Epithelial cell of esophagus (primary cell): ENCODE results near the gene UIMC1.

ENCODE experiments used
- DNase-seq: peaks from one replicate; pipeline ENCODE4 v3.0.0; 2010; ENCODE audit warnings: low read depth
- H3K4me3 ChIP-seq: 2 replicates; pipeline ENCODE4 v1.5.1; 2011; ENCODE audit warnings: mild to moderate bottlenecking, low read length, control low read depth
- TF ChIP-seq, protein P1 (sequence below): IDR thresholded peaks from 2 replicates; pipeline ENCODE4 v1.5.1; 2011; ENCODE audit warnings: low read depth, mild to moderate bottlenecking, low read length, control low read depth, inconsistent platforms; ENCODE audit not compliant: insufficient read depth; ENCODE audit errors: missing control alignments

Gene UIMC1

DNA sequence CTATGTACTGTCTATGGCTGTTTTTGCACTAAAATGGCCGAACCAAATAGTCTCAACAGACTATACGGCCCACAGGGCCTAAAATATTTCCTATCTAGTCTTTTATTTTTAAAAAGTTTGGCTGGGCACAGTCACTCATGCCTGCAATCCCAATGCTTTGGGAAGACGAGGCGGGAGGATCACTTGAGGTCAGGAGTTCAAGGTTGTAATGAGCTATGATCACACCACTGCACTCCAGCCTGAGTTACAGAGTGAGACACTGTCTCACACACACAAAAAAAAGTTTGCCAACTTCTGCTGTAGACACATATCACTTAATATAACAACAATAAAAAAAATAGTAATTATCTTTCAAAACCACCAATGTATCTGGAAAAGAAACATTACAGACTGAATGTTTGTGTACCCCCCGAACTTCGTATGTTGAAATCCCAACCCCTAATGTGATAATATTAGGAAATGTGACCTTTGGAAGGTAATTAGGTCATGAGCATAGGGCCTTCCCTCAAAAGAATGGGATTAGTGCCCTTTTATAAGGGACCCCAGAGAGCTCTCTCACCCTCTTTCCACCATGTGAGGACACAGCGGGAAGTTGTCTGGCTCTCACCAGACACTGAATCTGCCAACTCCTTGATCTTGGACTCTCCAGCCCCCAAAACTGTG lies 53.9 kb downstream of the UIMC1 start:
- DNase-seq = no peak
- TF ChIP-seq, protein P1, sequence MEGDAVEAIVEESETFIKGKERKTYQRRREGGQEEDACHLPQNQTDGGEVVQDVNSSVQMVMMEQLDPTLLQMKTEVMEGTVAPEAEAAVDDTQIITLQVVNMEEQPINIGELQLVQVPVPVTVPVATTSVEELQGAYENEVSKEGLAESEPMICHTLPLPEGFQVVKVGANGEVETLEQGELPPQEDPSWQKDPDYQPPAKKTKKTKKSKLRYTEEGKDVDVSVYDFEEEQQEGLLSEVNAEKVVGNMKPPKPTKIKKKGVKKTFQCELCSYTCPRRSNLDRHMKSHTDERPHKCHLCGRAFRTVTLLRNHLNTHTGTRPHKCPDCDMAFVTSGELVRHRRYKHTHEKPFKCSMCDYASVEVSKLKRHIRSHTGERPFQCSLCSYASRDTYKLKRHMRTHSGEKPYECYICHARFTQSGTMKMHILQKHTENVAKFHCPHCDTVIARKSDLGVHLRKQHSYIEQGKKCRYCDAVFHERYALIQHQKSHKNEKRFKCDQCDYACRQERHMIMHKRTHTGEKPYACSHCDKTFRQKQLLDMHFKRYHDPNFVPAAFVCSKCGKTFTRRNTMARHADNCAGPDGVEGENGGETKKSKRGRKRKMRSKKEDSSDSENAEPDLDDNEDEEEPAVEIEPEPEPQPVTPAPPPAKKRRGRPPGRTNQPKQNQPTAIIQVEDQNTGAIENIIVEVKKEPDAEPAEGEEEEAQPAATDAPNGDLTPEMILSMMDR = no peak
- H3K4me3 ChIP-seq = no peak overlapping the region

DNA sequence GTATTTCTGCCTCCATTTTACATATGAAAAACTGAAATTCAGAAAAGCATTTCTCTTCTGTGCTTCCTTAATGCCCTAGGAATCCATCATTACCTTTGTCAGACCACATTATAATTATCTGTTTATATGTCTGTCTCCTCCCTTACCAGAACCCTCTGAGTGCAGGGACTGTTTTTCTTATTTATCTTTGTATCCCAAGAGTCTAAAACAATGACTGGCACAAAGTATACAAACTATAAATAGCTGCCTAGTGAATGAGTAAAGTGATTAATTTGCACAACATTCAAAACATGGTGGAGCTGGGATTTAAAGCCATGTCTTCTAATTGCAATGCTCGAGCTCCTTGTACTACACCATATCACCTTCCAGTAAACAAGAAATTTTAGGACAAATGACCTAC lies 58.1 kb downstream of the UIMC1 start:
- TF ChIP-seq, protein P1 = no peak
- no peak overlapping the region for H3K4me3 ChIP-seq
- no peak for DNase-seq

DNA sequence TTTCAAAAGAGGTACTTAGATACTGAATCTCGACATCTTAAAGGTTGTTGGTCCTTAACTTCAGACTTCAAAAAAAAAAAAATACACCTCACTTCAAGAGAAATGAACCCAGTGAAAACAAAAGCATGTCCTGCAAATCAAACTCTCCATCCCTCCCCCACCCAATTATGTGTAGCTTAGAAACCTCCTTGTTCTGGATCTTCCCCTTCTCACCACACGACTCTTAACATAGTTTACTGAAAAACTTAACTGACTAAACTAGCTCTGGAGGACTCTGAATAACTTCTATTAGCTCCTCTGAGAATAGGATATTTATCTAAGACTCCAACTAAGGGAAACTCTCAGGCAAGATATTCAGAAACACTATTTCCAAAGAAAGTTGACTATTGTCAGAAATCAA lies 58.7 kb downstream of the UIMC1 start:
- no peak for DNase-seq
- no peak overlapping the region for H3K4me3 ChIP-seq
- TF ChIP-seq, protein P1 = no peak

DNA sequence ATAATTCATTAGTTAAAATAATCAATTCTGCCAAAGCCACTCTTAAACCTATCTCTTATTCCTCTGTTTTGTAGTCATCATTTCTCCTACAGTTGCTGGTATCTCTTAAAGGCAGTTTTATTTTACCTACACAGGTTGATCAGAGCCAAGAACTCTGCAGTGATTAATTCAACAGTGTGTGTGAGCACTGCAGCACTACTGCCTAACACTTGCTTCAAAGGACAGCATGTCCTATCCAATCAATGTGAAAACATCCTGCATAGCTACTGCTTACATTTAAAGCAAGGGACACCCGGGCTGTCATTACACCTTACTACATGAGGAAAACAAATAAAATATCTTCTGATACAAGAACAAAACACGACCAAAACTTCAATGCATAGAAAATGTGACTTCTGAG lies 62.3 kb downstream of the UIMC1 start:
- TF ChIP-seq, protein P1 = no peak
- DNase-seq = no peak
- H3K4me3 ChIP-seq = no peak overlapping the region

DNA sequence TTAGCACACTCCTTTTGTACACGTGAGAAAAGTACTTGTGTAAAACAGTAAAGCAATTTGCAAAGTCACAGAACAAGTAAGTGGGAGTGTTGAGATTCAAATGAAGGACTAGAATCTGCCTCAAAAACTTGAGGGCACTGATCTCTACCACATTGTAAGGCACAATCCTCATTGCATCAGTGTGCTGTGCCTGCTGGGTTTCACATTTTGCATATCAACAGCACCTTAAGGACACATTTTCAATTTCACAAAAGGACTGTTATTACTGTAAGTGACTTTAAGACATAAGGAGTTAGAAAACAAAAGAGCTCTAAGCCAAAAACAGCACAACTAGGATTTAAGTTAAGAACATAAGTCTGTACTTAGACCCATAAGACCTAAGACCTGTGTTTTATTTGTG lies 62.8 kb downstream of the UIMC1 start:
- no peak overlapping the region for H3K4me3 ChIP-seq
- DNase-seq = no peak
- TF ChIP-seq, protein P1 = no peak

DNA sequence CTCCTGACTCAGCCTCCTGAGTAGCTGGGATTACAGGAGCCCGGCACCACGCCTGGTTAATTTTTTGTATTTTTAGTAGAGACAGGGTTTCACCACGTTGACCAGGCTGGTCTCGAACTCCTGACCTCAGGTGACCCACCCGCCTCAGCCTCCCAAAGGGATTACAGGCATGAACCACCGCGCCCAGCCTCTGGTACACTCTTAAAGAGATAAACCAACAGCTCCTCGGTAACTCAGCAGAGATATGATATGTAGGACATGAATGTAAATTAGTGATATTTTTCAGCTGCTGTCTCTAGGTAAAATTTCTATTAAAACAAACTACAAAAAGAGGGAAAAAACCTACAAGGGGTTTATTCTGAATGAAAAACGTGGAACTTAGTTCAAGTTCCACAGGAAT lies 64.6 kb downstream of the UIMC1 start:
- TF ChIP-seq, protein P1 = no peak
- no peak for DNase-seq
- H3K4me3 ChIP-seq = no peak overlapping the region

DNA sequence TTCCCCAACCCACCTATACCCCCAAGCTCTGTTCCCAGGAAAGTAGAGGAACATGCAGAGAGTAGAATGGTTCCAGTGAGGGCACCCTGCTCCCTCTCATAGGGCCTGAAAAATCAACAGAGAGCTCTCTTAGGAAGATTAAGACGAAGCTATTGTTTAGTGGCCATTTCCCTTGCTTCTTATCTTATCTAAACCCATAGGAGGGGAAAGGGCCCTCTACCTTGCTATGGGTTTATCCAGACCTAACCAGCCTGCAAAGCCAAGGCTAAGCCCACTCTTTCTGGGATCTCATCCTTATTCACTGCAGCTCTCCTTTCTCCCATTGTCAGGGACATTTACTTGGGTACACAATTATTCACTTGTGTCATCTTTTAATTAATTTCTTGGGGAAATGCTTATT lies 68.1 kb downstream of the UIMC1 start:
- H3K4me3 ChIP-seq = no peak overlapping the region
- TF ChIP-seq, protein P1 = no peak
- no peak for DNase-seq
